Activated CD4-positive, alpha-beta T cell treated with anti-CD3 and anti-CD28 coated beads, Interleukin-2, amount 50 U/mL, for 24 hours (primary cell): Measurements from ENCODE around the gene FUT7.

ENCODE experiments used
- DNase-seq, 2 donors: peaks; one replicate each; pipeline ENCODE4 v3.0.0-alpha.2; 2020; ENCODE audit warnings: low read depth in 1 of 2, low spot score in 1 of 2

Gene FUT7

DNA sequence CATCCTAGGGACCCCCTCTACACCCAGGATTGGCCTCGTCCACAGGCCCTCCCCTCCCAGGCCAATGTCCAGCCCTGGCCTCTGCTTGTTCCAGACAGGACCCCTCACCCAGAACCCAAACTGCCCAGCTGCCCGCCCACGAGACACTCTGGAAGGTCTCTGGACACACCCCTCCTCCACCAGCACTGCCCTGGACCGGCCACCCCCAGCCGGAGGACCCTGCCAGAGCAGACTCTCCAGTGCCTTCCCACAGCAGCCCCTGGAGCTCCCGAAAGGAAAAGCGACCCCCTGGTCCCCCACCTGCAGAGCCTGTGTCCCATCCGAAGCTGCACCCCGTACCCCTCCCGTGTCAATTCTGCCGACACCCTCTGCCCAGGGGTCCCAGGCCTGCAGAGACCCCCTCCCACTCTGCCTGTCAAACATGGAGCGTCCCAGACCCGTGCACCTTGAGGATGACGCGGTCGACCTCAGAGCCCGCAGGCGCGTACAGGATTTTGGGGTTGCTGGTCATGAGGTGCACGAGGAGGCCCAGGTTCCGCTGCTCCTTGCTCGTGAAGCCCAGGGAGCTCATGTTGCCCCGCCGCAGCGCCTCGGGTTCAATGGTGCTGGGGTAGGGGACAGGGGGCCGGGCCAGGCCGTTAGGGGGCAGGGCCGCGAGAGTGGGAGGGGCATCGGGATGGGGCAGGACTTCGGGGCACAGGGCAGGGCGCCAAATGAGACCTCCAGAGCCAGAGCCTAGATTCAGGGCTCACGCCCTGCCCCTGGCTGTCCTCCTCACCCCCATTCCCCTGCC, 11.8 kb downstream of the FUT7 start:
- no peak for DNase-seq

- DNase-seq, result no peak
Observed at GRCh38 chr9:137018761-137019559, 12.9 kb downstream of the FUT7 start.

GRCh38 chr9:137017791-137018497, 13.9 kb downstream of the FUT7 start:
- DNase-seq, result no peak

- no peak for DNase-seq
Observed at GRCh38 chr9:137017071-137017470, 14.8 kb downstream of the FUT7 start.

- DNase-seq, result no peak
Observed at GRCh38 chr9:137016436-137016835, 15.5 kb downstream of the FUT7 start.

- no peak for DNase-seq
Observed at GRCh38 chr9:137015976-137016375, 15.9 kb downstream of the FUT7 start.

- DNase-seq, result no peak
Observed at GRCh38 chr9:137015540-137015930, 16.4 kb downstream of the FUT7 start.

- DNase-seq, result no peak
Observed at GRCh38 chr9:137014776-137015539, 16.9 kb downstream of the FUT7 start.

GRCh38 chr9:137014166-137014565, 17.7 kb downstream of the FUT7 start:
- DNase-seq, result no peak

GRCh38 chr9:137013571-137013940, 18.3 kb downstream of the FUT7 start:
- no peak for DNase-seq

DNA sequence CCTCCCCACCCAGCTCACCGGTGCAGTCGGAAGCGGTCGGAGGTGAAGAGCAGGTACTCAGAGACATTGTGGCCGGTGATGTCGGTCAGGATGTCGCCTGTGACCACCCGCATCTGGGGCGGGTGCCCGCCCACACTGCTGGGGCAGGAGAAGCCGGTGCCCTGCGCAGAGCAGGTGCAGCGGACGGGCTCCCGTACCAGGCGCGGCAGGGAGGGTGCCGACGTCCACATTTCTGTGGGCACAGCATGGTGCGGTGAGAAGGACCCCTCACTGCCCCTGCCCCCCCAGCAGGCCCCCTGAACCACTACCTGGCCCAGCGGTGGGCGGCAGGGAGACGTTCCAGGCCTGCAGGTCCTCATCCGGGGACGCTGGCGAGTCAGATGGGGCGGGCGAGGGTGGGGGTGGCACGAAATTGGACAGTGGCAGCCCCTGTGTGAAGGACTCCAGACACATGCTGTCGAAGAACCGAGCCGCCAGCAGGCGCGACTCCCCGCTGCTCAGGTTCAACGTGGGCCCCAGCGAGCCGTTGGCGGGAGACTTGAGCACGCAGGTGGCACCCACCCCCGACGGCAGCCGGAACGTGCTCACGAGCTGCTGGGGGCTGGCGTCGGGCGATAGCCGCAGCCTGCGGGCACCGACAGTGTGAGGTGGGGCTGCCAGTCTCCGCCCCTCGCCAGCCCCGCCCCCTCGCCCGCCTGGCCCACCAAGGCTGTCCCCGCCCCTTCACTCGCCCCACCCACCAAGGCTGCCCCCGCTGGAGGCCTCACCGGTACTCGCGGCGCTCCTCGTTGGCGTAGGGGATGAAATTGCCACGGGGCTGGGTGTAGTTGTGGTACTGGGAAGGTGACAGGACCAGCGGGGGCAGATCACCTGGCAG, 19.0 kb downstream of the FUT7 start:
- DNase-seq, result no peak

DNA sequence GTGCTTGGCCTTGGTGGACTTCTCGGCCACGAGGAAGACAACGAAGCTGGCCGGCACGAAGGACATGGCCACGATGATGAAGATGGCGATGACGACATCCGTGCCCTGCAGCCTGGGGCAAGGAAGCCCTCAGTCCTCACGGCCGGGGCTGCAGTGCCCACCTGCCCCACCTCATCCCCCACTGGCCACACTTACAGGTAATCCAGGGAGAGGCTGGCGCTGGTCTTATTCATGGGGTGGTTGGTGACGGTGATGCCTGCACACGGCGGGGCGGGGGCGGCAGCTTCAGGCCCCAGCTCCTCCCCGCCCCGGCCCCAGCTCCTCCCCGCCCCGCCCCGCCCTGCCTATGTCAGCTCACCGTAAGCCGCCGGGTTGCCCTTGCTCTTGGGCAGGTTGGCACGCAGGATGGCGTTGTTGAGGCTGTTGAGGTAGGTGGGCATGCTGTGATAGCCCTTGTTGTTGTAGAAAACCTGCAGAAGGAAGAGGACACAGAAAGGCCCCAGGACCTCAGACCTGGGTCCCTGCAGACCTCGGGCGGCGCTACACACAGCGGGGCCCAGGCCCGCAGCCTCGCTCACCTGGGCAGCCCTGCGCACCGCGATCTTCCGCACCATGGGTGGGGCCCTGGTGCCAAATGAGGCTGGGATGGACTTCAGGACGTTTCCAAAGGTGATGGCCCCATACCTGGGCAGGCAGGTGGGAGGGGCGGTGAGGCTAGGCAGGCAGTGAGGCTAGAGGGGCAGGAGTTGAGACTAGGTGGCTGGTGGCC, 19.8 kb downstream of the FUT7 start:
- DNase-seq, result no peak

- DNase-seq, result no peak
Observed at GRCh38 chr9:137011156-137011555, 20.7 kb downstream of the FUT7 start.

DNA sequence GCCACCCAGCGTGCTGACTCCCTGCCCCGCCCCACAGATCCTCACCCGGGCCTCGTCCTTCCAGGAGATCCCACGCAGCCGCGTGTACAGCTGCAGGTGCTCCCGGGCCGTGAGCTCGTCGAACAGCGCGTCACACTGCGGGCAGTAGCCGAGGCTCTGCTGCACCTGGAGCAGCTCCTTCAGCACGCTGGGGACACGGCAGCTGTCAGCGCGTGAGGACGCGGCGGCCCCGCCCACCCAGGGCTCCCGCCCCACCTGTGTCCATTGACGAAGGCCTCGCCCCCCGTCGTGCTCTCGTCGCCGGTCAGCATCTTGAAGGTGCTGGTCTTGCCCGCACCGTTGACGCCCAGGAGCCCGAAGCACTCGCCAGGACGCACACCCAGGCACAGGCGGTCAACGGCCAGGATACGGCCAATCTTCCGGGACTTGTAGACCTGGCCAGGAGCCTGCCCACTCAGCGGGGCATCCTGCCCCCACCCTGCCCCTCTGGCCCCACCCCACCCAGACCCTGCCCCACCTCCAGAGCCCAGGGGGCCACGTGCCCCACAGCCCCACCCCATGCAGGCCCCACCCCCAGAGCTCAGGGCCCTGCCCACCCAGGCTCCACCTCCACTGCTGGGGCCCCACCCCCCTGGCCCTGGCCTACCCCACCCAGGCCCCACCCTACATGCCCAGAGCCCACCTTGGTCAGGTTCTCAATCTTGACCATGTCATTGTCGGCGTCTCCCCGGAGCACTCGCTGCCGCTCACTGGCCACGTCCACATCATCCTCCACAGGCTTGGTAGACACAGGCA, 21.8 kb downstream of the FUT7 start:
- no peak for DNase-seq

- DNase-seq, result no peak
Observed at GRCh38 chr9:137009217-137009616, 22.7 kb downstream of the FUT7 start.

- DNase-seq, result no peak
Observed at GRCh38 chr9:137008312-137008711, 23.6 kb downstream of the FUT7 start.

- DNase-seq, result no peak
Observed at GRCh38 chr9:137007816-137008270, 24.0 kb downstream of the FUT7 start.

DNA sequence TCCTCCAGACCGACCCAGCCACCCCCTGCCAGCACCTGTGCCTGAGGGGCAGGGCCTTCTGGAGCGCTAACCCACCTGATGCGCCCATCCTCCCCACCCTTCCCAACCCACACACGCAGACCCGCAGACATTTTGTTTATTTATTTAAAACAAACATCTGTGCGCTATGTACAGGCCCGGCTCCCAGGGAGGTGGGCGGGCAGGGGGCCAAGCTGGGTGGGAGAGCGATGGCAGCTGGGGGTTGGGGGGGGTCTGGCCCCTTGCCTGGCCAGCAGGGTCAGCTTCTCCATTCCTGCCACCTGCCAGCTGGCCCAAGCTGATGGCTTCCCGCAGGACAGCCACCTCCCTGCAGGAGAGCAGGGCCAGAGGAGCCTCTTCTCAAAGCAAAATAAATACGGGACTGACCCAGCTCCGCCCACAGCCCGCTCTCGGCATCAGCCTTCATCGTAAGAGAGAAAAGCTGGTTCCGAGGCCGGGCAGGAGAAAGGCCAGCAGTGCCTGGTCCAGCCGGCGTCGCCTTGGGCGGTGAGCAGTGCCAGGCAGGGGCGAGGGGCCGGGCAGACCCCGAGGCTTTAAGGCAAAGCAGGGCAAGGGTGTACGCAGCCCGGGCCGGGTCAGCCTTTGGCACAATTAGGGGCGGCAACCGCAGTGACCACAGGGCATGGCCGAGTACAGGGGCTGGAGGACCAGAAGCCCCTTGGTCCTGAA, 24.6 kb downstream of the FUT7 start:
- DNase-seq, result no peak
